ENCODE measurements around the gene NCMAP.

The NCMAP gene

GRCh38 chr1:24570265-24571125, 14.6 kb downstream of the NCMAP start:
- no peak for DNase-seq (ENCODE audit: low spot score)

- no peak for DNase-seq (ENCODE audit: low spot score)
These were observed 16.4 kb downstream of the NCMAP start for GRCh38 chr1:24572301-24572700.

- no peak for DNase-seq (ENCODE audit: low spot score)
These were observed 20.2 kb downstream of the NCMAP start for GRCh38 chr1:24575905-24576587.

GRCh38 chr1:24578846-24579245, 23.0 kb downstream of the NCMAP start:
- no peak for DNase-seq (ENCODE audit: low spot score)

- no peak for DNase-seq (ENCODE audit: low spot score)
These were observed 24.9 kb downstream of the NCMAP start for GRCh38 chr1:24580756-24581155.

- no peak for DNase-seq (ENCODE audit: low spot score)
These were observed 28.3 kb downstream of the NCMAP start for GRCh38 chr1:24584171-24584647.

- no peak for DNase-seq (ENCODE audit: low spot score)
These were observed 30.2 kb downstream of the NCMAP start for GRCh38 chr1:24586119-24586518.

- peak; percentile 60 for DNase-seq (ENCODE audit: low spot score)
These were observed 31.3 kb downstream of the NCMAP start for GRCh38 chr1:24586970-24587820.

- no peak for DNase-seq (ENCODE audit: low spot score)
These were observed 32.7 kb downstream of the NCMAP start for GRCh38 chr1:24588573-24588972.

- DNase-seq (ENCODE audit: low spot score): no peak
These were observed 33.3 kb downstream of the NCMAP start for GRCh38 chr1:24589200-24589599.

- no peak for DNase-seq (ENCODE audit: low spot score)
These were observed 35.9 kb downstream of the NCMAP start for GRCh38 chr1:24591781-24592180.

- DNase-seq (ENCODE audit: low spot score): no peak
These were observed 38.4 kb downstream of the NCMAP start for GRCh38 chr1:24594328-24594598.

GRCh38 chr1:24596401-24596880, 40.6 kb downstream of the NCMAP start:
- no peak for DNase-seq (ENCODE audit: low spot score)

GRCh38 chr1:24599265-24599664, 43.4 kb downstream of the NCMAP start:
- DNase-seq (ENCODE audit: low spot score): no peak

GRCh38 chr1:24600551-24600950, 44.7 kb downstream of the NCMAP start:
- DNase-seq (ENCODE audit: low spot score): no peak

- DNase-seq (ENCODE audit: low spot score): no peak
These were observed 49.8 kb downstream of the NCMAP start for GRCh38 chr1:24605534-24606295.

- DNase-seq (ENCODE audit: low spot score): no peak
These were observed 50.4 kb downstream of the NCMAP start for GRCh38 chr1:24606296-24606605.

- no peak for DNase-seq (ENCODE audit: low spot score)
These were observed 50.7 kb downstream of the NCMAP start for GRCh38 chr1:24606621-24607020.

- DNase-seq (ENCODE audit: low spot score): no peak
These were observed 54.1 kb downstream of the NCMAP start for GRCh38 chr1:24609949-24610517.

GRCh38 chr1:24619376-24619775, 63.5 kb downstream of the NCMAP start:
- peak; percentile 89 for DNase-seq (ENCODE audit: low spot score)

GRCh38 chr1:24620678-24621077, 64.8 kb downstream of the NCMAP start:
- no peak for DNase-seq (ENCODE audit: low spot score)

GRCh38 chr1:24621121-24621520, 65.2 kb downstream of the NCMAP start:
- DNase-seq (ENCODE audit: low spot score): no peak

Measured in globus pallidus (tissue), 1 donor.